OCI-LY1 (cell line): Measurements from ENCODE around the gene SMIM33.
A peak's percentile ranks its signal among the peaks of the same experiment; 100 is the strongest.
"Not testable (repeated sequence)": the region's sequence is repeated elsewhere in the genome, so short reads cannot be mapped to it uniquely, and the experiment has no call there.

Source experiments
- H2AFZ ChIP-seq: fragments of 200-600 bp; sonication (generic), shearing (Covaris generic); 2 replicates; pipeline ENCODE4 v1.6.0; 2014; ENCODE audit warnings: antibody characterized with exemption, mild to moderate bottlenecking, low read length
- H3F3A ChIP-seq: fragments of 200-600 bp; sonication (generic), shearing (Covaris generic); 2 replicates; pipeline ENCODE4 v1.6.0; 2014; ENCODE audit warnings: mild to moderate bottlenecking, antibody characterized with exemption, low read length, moderate library complexity; ENCODE audit not compliant: insufficient read depth
- H3K27ac ChIP-seq: fragments of 200-600 bp; sonication (generic); 2 replicates; pipeline ENCODE4 v1.5.1; 2014; ENCODE audit warnings: low read length, mixed run types, mild to moderate bottlenecking, low read depth; ENCODE audit not compliant: poor library complexity, severe bottlenecking
- H3K27me3 ChIP-seq: fragments of 200-600 bp; sonication (generic); 2 replicates; pipeline ENCODE4 v1.6.0; 2014; ENCODE audit warnings: antibody characterized with exemption, mild to moderate bottlenecking, low read length, moderate library complexity; ENCODE audit not compliant: insufficient read depth
- H3K36me3 ChIP-seq: fragments of 200-600 bp; sonication (generic); 2 replicates; pipeline ENCODE4 v1.6.1; 2014; ENCODE audit warnings: mild to moderate bottlenecking, antibody characterized with exemption, low read length, moderate library complexity, mixed read lengths; ENCODE audit not compliant: insufficient read depth
- H3K4me1 ChIP-seq: fragments of 200-600 bp; sonication (generic); 2 replicates; pipeline ENCODE4 v1.5.1; 2014; ENCODE audit warnings: mild to moderate bottlenecking, low read length, moderate library complexity; ENCODE audit not compliant: insufficient read depth, severe bottlenecking
- H3K4me2 ChIP-seq: fragments of 200-600 bp; sonication (generic), shearing (Covaris generic); 2 replicates; pipeline ENCODE4 v1.6.1; 2014; ENCODE audit warnings: low read length
- H3K4me3 ChIP-seq: fragments of 200-600 bp; sonication (generic); 2 replicates; pipeline ENCODE4 v1.5.1; 2014; ENCODE audit warnings: low read length, low read depth, mild to moderate bottlenecking, mixed read lengths; ENCODE audit not compliant: poor library complexity, severe bottlenecking
- H3K79me2 ChIP-seq: fragments of 200-600 bp; shearing (Covaris generic); 2 replicates; pipeline ENCODE4 v1.6.1; 2016; ENCODE audit warnings: mixed run types, low read length, mixed read lengths; ENCODE audit not compliant: insufficient read depth
- H3K9ac ChIP-seq: fragments of 200-600 bp; sonication (generic), shearing (Covaris generic); 2 replicates; pipeline ENCODE4 v1.6.1; 2014; ENCODE audit warnings: mild to moderate bottlenecking, low read length, mixed read lengths
- H3K9me2 ChIP-seq: fragments of 200-600 bp; sonication (generic), shearing (Covaris generic); 2 replicates; pipeline ENCODE4 v1.6.1; 2014; ENCODE audit warnings: low read depth, mild to moderate bottlenecking, low read length, mixed read lengths
- H3K9me3 ChIP-seq: fragments of 200-600 bp; shearing (Covaris generic); 2 replicates; pipeline ENCODE4 v1.6.1; 2014; ENCODE audit warnings: low read length, mixed read lengths
- H4K20me1 ChIP-seq: fragments of 200-600 bp; sonication (generic), shearing (Covaris generic); 2 replicates; pipeline ENCODE4 v1.6.0; 2016; ENCODE audit warnings: mild to moderate bottlenecking, low read length; ENCODE audit not compliant: insufficient read depth
- EZH2 ChIP-seq: fragments of 200-600 bp; sonication (generic), shearing (Covaris generic); IDR thresholded peaks from 2 replicates; pipeline ENCODE4 v1.8.0; 2017; ENCODE audit warnings: borderline replicate concordance, mixed run types, mild to moderate bottlenecking, antibody characterized with exemption, low read length, moderate library complexity, mixed read lengths
- TF ChIP-seq, protein P1 (sequence below): fragments of 200-600 bp; sonication (generic), shearing (Covaris generic); IDR thresholded peaks from 2 replicates; pipeline ENCODE4 v1.5.1; 2017; ENCODE audit warnings: mild to moderate bottlenecking, antibody characterized with exemption, low read length, moderate library complexity, mixed read lengths

SMIM33 gene

DNA sequence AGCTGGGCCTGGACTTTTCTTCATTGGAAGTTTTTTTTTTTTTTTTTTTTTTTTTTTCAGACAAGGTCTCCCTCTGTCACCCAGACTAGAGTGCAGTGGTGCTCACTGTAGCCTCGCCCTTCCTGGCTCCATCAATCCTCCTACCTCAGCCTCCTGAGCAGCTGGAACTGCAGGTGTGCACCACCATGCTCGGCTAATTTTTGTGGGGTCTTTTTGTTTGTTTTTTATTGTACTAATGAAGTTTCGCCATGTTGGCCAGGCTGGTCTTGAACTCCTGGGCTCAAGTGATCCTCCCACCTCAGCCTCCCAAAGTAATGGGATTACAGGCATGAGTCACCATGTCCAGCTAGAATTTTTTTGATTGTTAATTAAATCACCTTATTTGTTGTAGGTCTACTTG lies 35.1 kb upstream of the SMIM33 start:
- Histone ChIP-seq H3K9me3 (no peaks in the 10 kb centered on the region), H3K27me3 (no peaks in the 10 kb centered on the region), H3K4me1 (peaks cover 11% of the 10 kb centered on the region), H2AFZ (no peak overlapping the region), H3K27ac (no peak overlapping the region), H4K20me1 (no peaks in the 10 kb centered on the region), H3K36me3 (no peaks in the 10 kb centered on the region), H3K79me2 (no peaks in the 10 kb centered on the region), H3K9me2 (no peaks in the 10 kb centered on the region), H3K4me3 (no peak overlapping the region), H3K9ac (no peak overlapping the region), H3F3A (no peaks in the 10 kb centered on the region), H3K4me2 (no peak overlapping the region)
- TF ChIP-seq EZH2: no peak
- TF ChIP-seq, protein P1, sequence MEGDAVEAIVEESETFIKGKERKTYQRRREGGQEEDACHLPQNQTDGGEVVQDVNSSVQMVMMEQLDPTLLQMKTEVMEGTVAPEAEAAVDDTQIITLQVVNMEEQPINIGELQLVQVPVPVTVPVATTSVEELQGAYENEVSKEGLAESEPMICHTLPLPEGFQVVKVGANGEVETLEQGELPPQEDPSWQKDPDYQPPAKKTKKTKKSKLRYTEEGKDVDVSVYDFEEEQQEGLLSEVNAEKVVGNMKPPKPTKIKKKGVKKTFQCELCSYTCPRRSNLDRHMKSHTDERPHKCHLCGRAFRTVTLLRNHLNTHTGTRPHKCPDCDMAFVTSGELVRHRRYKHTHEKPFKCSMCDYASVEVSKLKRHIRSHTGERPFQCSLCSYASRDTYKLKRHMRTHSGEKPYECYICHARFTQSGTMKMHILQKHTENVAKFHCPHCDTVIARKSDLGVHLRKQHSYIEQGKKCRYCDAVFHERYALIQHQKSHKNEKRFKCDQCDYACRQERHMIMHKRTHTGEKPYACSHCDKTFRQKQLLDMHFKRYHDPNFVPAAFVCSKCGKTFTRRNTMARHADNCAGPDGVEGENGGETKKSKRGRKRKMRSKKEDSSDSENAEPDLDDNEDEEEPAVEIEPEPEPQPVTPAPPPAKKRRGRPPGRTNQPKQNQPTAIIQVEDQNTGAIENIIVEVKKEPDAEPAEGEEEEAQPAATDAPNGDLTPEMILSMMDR: no peak

DNA sequence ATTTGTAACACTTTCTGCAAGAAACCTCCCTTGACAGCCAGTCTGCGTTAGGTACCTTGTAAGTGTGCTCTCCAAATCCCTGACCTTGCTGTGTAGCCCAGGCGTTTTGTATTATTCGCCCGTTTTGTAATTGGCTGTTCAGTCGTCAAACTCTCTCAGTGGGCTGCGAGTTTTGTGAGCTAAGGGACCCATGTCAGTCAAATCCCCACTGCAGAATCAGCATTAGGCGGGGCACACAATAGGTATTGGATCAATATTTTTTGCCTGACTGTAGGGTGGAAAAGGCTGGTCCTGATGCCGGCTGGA lies 32.1 kb upstream of the SMIM33 start:
- Histone ChIP-seq H3K79me2 (no peaks in the 10 kb centered on the region), H3K27me3 (no peaks in the 10 kb centered on the region), H3K9me2 (no peaks in the 10 kb centered on the region), H3F3A (no peaks in the 10 kb centered on the region), H3K4me1 (peaks cover 11% of the 10 kb centered on the region), H3K9me3 (no peaks in the 10 kb centered on the region), H3K27ac (no peak overlapping the region), H3K4me3 (peak overlapping the region; percentile 89), H3K9ac (no peak overlapping the region; the same call in 1 of the 2 replicates), H4K20me1 (no peaks in the 10 kb centered on the region), H3K36me3 (no peaks in the 10 kb centered on the region), H2AFZ (no peak overlapping the region), H3K4me2 (peak overlapping the region; percentile 85)
- no peak for TF ChIP-seq EZH2

DNA sequence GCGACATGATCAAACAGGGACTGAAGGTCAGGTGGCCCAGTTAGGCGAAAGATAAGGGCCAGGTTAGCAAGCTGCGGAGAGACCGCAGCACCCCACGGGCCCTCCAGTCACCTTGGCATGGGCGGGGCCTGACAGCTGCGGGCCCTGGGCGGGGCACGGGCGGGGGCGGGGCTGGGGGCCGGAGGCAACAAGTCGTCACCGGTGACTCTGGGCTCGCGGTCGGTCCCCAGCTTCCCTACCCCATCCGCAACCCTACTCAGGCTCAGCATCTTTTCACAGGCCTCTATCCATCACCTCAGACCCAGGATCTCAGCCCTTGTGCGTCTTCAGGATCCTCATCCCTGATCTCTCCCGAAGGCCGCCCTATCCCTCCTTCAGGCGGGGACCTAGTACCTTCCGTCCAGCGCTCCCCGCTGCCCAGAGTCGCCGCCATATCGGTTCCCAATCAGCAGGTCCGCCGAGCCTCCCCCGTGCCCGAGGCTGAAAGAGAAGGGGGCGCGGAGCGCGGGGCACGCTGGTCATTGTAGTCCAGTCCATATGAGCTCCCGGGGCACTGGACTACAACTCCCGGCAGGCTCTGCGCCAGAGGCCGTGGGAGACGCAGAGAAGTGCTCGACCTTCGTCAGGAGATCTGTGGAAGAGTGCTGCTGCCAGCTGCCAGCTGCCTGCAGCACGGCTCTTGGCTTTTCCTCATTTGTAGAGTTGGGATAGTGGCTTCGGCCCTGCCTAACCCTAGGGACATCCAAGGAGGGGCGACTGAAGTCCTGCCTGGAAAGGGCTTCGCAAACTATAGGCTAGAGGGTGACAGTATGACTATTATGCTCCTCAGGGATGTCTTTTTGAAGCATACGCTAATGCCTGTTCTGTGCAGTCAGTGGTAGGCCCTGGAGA lies 31.5 kb upstream of the SMIM33 start, which contains the start of gene DNAJC18:
Gene DNAJC18, minus strand, starts transcription at position 513 of the 891 bp plus-strand sequence. Its CDS starts 80 bp downstream, at position 433.
- no peaks in the 10 kb centered on the region for H3K9me3 ChIP-seq
- peaks cover 11% of the 10 kb centered on the region for H3K4me1 ChIP-seq
- H3K27me3 ChIP-seq: no peaks in the 10 kb centered on the region
- no peaks in the 10 kb centered on the region for H3K79me2 ChIP-seq
- H3K4me3 ChIP-seq: peak within 1 kb of the TSS; percentile 89
- H3K27ac ChIP-seq: peak within 1 kb of the TSS; percentile 47
- peak within 1 kb of the TSS; percentile 89; the same call in 1 of the 2 replicates for H2AFZ ChIP-seq
- no peak for TF ChIP-seq EZH2
- TF ChIP-seq, protein P1: no peak
- no peaks in the 10 kb centered on the region for H3F3A ChIP-seq
- no peaks in the 10 kb centered on the region for H3K9me2 ChIP-seq
- H4K20me1 ChIP-seq: no peaks in the 10 kb centered on the region
- peak within 1 kb of the TSS; percentile 85 for H3K4me2 ChIP-seq
- H3K9ac ChIP-seq: peak within 1 kb of the TSS; percentile 88
- H3K36me3 ChIP-seq: no peaks in the 10 kb centered on the region

DNA sequence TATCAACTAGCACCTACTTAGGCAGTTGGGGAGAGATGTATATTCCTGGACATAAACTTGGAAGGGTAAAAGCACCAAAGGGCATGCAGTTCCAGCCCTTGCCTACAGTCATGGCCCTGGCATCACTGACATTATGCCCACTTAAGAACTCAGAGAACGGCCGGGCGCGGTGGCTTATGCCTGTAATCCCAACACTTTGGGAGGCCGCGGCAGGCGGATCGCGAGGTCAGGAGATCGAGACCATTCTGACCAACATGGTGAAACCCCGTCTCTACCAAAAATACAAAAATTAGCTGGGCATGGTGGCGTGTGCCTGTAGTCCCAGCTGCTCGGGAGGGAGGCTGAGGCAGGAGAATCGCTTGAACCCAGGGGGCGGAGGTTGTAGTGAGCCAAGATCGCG lies 30.4 kb upstream of the SMIM33 start:
- H3K9me2 ChIP-seq, H3K9me3 ChIP-seq, H4K20me1 ChIP-seq, H3K36me3 ChIP-seq, H3F3A ChIP-seq, H3K4me3 ChIP-seq, H2AFZ ChIP-seq, H3K4me2 ChIP-seq, H3K79me2 ChIP-seq, H3K27me3 ChIP-seq, H3K9ac ChIP-seq, H3K27ac ChIP-seq: not testable (repeated sequence)
- peaks cover 11% of the 10 kb centered on the region for H3K4me1 ChIP-seq
